ENCODE measurements around the gene SMARCAD1.
A peak's percentile ranks its signal among the peaks of the same experiment; 100 is the strongest.

SMARCAD1 gene

GRCh38 chr4:94207469-94208224 is at the start of gene SMARCAD1:
Gene SMARCAD1, plus strand, starts transcription at chr4:94207865. Its CDS starts 530 bp downstream, at chr4:94208395.
- peak; percentile 89 for DNase-seq

- DNase-seq: no peak
Observed at GRCh38 chr4:94158883-94159282, 48.8 kb upstream of the SMARCAD1 start.

- no peak for DNase-seq
Observed at GRCh38 chr4:94159790-94160189, 47.9 kb upstream of the SMARCAD1 start.

- no peak for DNase-seq
Observed at GRCh38 chr4:94160774-94161173, 46.9 kb upstream of the SMARCAD1 start.

GRCh38 chr4:94165256-94165655 is 42.4 kb upstream of the SMARCAD1 start:
- no peak for DNase-seq

GRCh38 chr4:94168321-94168720 is 39.3 kb upstream of the SMARCAD1 start:
- no peak for DNase-seq

- no peak for DNase-seq
Observed at GRCh38 chr4:94169803-94170372, 37.8 kb upstream of the SMARCAD1 start.

- no peak for DNase-seq
Observed at GRCh38 chr4:94171616-94172015, 36.0 kb upstream of the SMARCAD1 start.

- no peak for DNase-seq
Observed at GRCh38 chr4:94175553-94176261, 32.0 kb upstream of the SMARCAD1 start.

GRCh38 chr4:94177822-94178221 is 29.8 kb upstream of the SMARCAD1 start:
- DNase-seq: no peak

GRCh38 chr4:94181815-94182214 is 25.9 kb upstream of the SMARCAD1 start:
- no peak for DNase-seq

- no peak for DNase-seq
Observed at GRCh38 chr4:94202769-94203168, 4.9 kb upstream of the SMARCAD1 start.

- DNase-seq: no peak
Observed at GRCh38 chr4:94208266-94208665, 601 bp downstream of the SMARCAD1 start.

- DNase-seq: no peak
Observed at GRCh38 chr4:94208918-94209317, 1.3 kb downstream of the SMARCAD1 start.

- DNase-seq: no peak
Observed at GRCh38 chr4:94211861-94212260, 4.2 kb downstream of the SMARCAD1 start.

GRCh38 chr4:94214703-94215319 is 7.1 kb downstream of the SMARCAD1 start:
- no peak for DNase-seq

GRCh38 chr4:94216394-94216793 is 8.7 kb downstream of the SMARCAD1 start:
- DNase-seq: no peak

- DNase-seq: no peak
Observed at GRCh38 chr4:94219402-94219801, 11.7 kb downstream of the SMARCAD1 start.

- no peak for DNase-seq
Observed at GRCh38 chr4:94221916-94222315, 14.3 kb downstream of the SMARCAD1 start.

- DNase-seq: no peak
Observed at GRCh38 chr4:94225449-94225848, 17.8 kb downstream of the SMARCAD1 start.

- no peak for DNase-seq
Observed at GRCh38 chr4:94226763-94227162, 19.1 kb downstream of the SMARCAD1 start.

GRCh38 chr4:94228493-94229216 is 21.0 kb downstream of the SMARCAD1 start:
- no peak for DNase-seq

- no peak for DNase-seq
Observed at GRCh38 chr4:94232519-94232918, 24.9 kb downstream of the SMARCAD1 start.

Data from CD4-positive, alpha-beta T cell treated with Interleukin-4 for 1 hour (primary cell).